Measurements from ENCODE around the gene IMPA2.

Gene IMPA2

DNA sequence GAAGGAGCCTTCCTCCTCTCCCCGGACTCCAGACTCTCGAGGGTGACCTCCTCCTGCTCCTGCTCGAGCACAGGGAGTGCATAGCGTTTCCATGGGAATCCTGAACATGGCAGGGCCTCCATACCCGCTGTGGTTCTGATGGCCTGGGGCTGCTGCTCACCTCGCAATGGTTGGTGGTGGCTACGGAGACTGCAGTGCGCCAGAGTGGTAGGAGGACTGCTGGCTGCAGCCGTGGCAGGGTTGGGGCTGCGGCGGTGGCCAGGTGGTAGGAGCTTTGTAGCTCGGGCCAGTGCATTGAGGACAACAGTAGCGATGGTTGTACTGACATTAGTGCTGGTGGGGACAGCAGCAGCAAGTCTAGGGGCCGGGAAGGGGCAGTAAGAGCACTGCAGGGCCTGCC, 80.4 kb downstream of the IMPA2 start:
- Histone ChIP-seq H4K20me1 (ENCODE audit: insufficient read depth, low read length, poor library complexity, severe bottlenecking) (no peaks in the 10 kb centered on the region), H3K79me2 (ENCODE audit: insufficient read depth, low read length) (no peaks in the 10 kb centered on the region), H3K9me3 (ENCODE audit: insufficient read depth, low read depth, low read length) (no peaks in the 10 kb centered on the region), H3K4me1 (ENCODE audit: insufficient read depth, low read length, poor library complexity, severe bottlenecking) (no peaks in the 10 kb centered on the region), H3K4me3 (ENCODE audit: low read length, poor library complexity, severe bottlenecking) (no peak overlapping the region), H2AFZ (ENCODE audit: low read length) (no peak overlapping the region), H3K4me2 (ENCODE audit: low read depth, low read length, poor library complexity, severe bottlenecking) (no peak overlapping the region), H3K36me3 (ENCODE audit: insufficient read depth, low read length) (no peaks in the 10 kb centered on the region), H3F3A (ENCODE audit: low read depth) (no peaks in the 10 kb centered on the region), H3K9me2 (replicated peaks; ENCODE audit: low read depth, low read length) (no peaks in the 10 kb centered on the region), H3K9ac (ENCODE audit: low read depth, low read length, poor library complexity, severe bottlenecking) (no peak overlapping the region), H3K27me3 (ENCODE audit: insufficient read depth, low read length, poor library complexity, severe bottlenecking) (no peaks in the 10 kb centered on the region)
- TF ChIP-seq EZH2phosphoT487 (IDR thresholded peaks at IDR 0.05; ENCODE audit: borderline replicate concordance): no peak
- TF ChIP-seq, protein P1, sequence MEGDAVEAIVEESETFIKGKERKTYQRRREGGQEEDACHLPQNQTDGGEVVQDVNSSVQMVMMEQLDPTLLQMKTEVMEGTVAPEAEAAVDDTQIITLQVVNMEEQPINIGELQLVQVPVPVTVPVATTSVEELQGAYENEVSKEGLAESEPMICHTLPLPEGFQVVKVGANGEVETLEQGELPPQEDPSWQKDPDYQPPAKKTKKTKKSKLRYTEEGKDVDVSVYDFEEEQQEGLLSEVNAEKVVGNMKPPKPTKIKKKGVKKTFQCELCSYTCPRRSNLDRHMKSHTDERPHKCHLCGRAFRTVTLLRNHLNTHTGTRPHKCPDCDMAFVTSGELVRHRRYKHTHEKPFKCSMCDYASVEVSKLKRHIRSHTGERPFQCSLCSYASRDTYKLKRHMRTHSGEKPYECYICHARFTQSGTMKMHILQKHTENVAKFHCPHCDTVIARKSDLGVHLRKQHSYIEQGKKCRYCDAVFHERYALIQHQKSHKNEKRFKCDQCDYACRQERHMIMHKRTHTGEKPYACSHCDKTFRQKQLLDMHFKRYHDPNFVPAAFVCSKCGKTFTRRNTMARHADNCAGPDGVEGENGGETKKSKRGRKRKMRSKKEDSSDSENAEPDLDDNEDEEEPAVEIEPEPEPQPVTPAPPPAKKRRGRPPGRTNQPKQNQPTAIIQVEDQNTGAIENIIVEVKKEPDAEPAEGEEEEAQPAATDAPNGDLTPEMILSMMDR (conservative IDR thresholded peaks at IDR 0.05; ENCODE audit: low read length): no peak

DNA sequence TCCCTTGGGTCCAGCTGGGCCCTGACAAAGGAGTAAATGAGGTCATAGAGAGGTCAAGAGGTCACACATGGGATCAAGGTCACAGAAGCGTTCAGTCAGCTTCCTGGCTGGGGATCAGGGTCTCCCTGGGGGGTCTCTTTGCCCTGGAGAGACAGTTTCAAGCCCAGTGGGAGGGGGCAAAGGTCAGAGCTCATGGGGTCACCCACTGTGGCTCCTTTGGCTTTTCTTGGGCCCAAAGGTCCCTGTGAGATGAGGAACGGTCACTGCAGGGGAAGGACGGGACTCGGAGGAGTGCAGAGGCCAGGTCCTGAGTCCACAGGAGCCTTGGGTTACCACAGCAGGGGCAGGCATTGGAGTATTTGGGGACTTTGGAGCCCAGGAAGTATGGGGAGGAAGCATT, 81.7 kb downstream of the IMPA2 start:
- no peaks in the 10 kb centered on the region for H3K36me3 ChIP-seq (ENCODE audit: insufficient read depth, low read length)

GRCh38 chr18:12064086-12064763, 82.9 kb downstream of the IMPA2 start:
- H3K4me1 ChIP-seq (ENCODE audit: insufficient read depth, low read length, poor library complexity, severe bottlenecking): no peaks in the 10 kb centered on the region
- H3K4me3 ChIP-seq (ENCODE audit: low read length, poor library complexity, severe bottlenecking): no peak overlapping the region
- no peaks in the 10 kb centered on the region for H3K36me3 ChIP-seq (ENCODE audit: insufficient read depth, low read length)
- H3K79me2 ChIP-seq (ENCODE audit: insufficient read depth, low read length): no peaks in the 10 kb centered on the region
- no peaks in the 10 kb centered on the region for H3K9me3 ChIP-seq (ENCODE audit: insufficient read depth, low read depth, low read length)
- H3K9me2 ChIP-seq (replicated peaks; ENCODE audit: low read depth, low read length): no peaks in the 10 kb centered on the region
- H2AFZ ChIP-seq (ENCODE audit: low read length): no peak overlapping the region
- H3K9ac ChIP-seq (ENCODE audit: low read depth, low read length, poor library complexity, severe bottlenecking): no peak overlapping the region
- H4K20me1 ChIP-seq (ENCODE audit: insufficient read depth, low read length, poor library complexity, severe bottlenecking): no peaks in the 10 kb centered on the region
- no peaks in the 10 kb centered on the region for H3K27me3 ChIP-seq (ENCODE audit: insufficient read depth, low read length, poor library complexity, severe bottlenecking)
- TF ChIP-seq, protein P1 (conservative IDR thresholded peaks at IDR 0.05; ENCODE audit: low read length): no peak
- TF ChIP-seq EZH2phosphoT487 (IDR thresholded peaks at IDR 0.05; ENCODE audit: borderline replicate concordance): no peak
- no peaks in the 10 kb centered on the region for H3F3A ChIP-seq (ENCODE audit: low read depth)
- H3K4me2 ChIP-seq (ENCODE audit: low read depth, low read length, poor library complexity, severe bottlenecking): no peak overlapping the region

More for the DNA sequence above, 81.7 kb downstream of the IMPA2 start:
- H2AFZ ChIP-seq (ENCODE audit: low read length): no peak overlapping the region
- no peak overlapping the region for H3K4me3 ChIP-seq (ENCODE audit: low read length, poor library complexity, severe bottlenecking)
- no peaks in the 10 kb centered on the region for H4K20me1 ChIP-seq (ENCODE audit: insufficient read depth, low read length, poor library complexity, severe bottlenecking)
- H3K79me2 ChIP-seq (ENCODE audit: insufficient read depth, low read length): no peaks in the 10 kb centered on the region
- no peak overlapping the region for H3K4me2 ChIP-seq (ENCODE audit: low read depth, low read length, poor library complexity, severe bottlenecking)
- H3K9ac ChIP-seq (ENCODE audit: low read depth, low read length, poor library complexity, severe bottlenecking): no peak overlapping the region
- no peaks in the 10 kb centered on the region for H3K4me1 ChIP-seq (ENCODE audit: insufficient read depth, low read length, poor library complexity, severe bottlenecking)
- TF ChIP-seq, protein P1 (conservative IDR thresholded peaks at IDR 0.05; ENCODE audit: low read length): no peak
- TF ChIP-seq EZH2phosphoT487 (IDR thresholded peaks at IDR 0.05; ENCODE audit: borderline replicate concordance): no peak
- no peaks in the 10 kb centered on the region for H3K27me3 ChIP-seq (ENCODE audit: insufficient read depth, low read length, poor library complexity, severe bottlenecking)
- no peaks in the 10 kb centered on the region for H3K9me2 ChIP-seq (replicated peaks; ENCODE audit: low read depth, low read length)
- H3K9me3 ChIP-seq (ENCODE audit: insufficient read depth, low read depth, low read length): no peaks in the 10 kb centered on the region
- no peaks in the 10 kb centered on the region for H3F3A ChIP-seq (ENCODE audit: low read depth)
